Endometrial microvascular endothelial cells (primary cell): ENCODE data around the gene RBM22. TPM values are rescaled to one million over a fixed set of nuclear protein-coding genes. Genes with fewer than 3 reads are reported as not detected.
"Not testable (repeated sequence)": the region's sequence is repeated elsewhere in the genome, so short reads cannot be mapped to it uniquely, and the experiment has no call there.

ENCODE experiments used
- in situ Hi-C: cut with HindIII; loops from 2 replicates; pipeline ENCODE4 v1.10.0; 2017; ENCODE audit warnings: low sequenced_read_pairs, low pct_unique_long_range_greater_than_20kb; ENCODE audit errors: inconsistent ontology term
- total RNA-seq: library from RNA; depleted of rRNA; stranded (reverse); fragments of >200 nt; gene quantifications from one replicate; pipeline ENCODE4 v1.2.3, GENCODE V29; 2015; ENCODE audit errors: inconsistent ontology term

Gene RBM22
- total RNA-seq, result 35.1 TPM

GRCh38 chr5:150700594-150701377, at the start of gene RBM22:
RBM22 (minus strand) TSS chr5:150701062; CDS start chr5:150700985, 77 bp downstream.
- in situ Hi-C loops, result no loop called here

- in situ Hi-C loops, result no loop called here
Measured at GRCh38 chr5:150750469-150750868, 49.6 kb upstream of the RBM22 start.

DNA sequence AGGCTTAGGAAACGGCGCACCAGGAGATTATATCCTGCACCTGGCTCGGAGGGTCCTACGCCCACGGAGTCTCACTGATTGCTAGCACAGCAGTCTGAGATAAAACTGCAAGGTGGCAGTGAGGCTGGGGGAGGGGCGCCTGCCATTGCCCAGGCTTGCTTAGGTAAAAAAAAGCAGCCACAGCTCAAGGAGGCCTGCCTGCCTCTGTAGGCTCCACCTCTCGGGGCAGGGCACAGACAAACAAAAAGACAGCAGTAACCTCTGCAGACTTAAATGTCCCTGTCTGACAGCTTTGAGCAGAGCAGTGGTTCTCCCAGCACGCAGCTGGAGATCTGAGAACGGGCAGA, 42.3 kb upstream of the RBM22 start:
- in situ Hi-C loops, result not testable (repeated sequence)

DNA sequence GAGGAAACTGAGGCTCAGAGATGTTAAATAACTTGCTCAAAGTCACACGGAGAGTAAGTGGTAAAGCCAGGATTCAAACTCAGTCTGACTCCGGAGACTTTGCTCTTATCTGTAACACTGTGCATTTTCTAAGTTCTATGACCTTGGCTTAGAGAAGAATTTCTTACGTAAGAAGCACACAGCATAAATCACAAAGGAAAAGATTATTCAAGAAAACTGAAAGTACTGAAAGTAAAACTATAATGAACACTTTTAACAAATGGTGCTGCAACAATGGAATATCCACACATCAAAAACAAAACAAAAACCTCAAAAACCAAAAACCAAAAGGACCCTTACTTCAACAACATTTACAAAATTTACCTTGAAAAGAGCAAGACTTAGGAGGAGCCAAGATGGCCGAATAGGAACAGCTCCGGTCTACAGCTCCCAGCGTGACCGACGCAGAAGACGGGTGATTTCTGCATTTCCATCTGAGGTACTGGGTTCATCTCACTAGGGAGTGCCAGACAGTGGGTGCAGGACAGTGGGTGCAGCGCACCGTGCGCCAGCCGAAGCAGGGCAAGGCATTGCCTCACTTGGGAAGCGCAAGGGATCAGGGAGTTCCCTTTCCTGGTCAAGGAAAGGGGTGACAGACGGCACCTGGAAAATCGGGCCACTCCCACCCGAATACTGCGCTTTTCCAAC, 41.7 kb upstream of the RBM22 start:
- in situ Hi-C loops, result not testable (repeated sequence)

GRCh38 chr5:150740992-150741391, 40.1 kb upstream of the RBM22 start:
- in situ Hi-C loops, result no loop called here

DNA sequence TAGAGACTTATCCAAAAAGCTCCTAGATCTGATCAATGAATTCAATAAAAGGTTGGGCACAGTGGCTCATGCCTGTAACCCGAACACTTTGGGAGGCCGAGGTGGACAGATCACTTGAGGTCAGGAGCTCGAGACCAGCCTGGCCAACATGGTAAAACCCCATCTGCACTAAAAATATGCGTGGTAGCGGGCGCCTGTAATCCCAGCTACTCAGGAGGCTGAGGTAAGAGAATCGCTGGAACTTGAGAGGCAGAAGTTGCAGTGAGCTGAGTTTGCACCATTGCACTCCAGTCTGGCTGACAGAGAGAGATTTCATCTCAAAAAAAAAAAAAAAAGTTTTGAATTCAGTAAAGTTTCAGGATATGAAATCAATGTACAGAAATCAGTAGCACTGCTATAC, 38.0 kb upstream of the RBM22 start:
- in situ Hi-C loops, result no loop called here

- in situ Hi-C loops, result no loop called here
Measured at GRCh38 chr5:150734579-150735384, 33.9 kb upstream of the RBM22 start.

GRCh38 chr5:150731669-150732242, 30.9 kb upstream of the RBM22 start:
- in situ Hi-C loops, result no loop called here

DNA sequence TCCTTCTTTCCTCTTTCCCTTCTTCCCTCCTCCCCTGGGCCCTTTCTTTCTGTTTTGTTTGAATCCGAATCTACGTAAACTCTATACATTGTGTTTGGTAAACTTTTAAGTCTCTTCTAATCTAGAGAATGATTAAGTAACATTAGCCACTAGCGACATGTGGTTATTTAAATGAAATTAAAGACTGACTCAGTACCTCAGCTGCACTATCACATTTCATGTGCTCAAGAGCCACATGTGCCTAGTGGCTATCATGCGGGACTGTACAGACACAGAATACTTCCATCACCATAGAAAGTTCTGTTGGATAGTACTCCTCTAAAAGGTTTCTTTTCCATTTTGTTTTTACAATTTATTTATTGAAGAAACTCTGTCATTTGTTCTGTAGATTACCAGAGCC, 29.0 kb upstream of the RBM22 start:
- in situ Hi-C loops, result no loop called here

DNA sequence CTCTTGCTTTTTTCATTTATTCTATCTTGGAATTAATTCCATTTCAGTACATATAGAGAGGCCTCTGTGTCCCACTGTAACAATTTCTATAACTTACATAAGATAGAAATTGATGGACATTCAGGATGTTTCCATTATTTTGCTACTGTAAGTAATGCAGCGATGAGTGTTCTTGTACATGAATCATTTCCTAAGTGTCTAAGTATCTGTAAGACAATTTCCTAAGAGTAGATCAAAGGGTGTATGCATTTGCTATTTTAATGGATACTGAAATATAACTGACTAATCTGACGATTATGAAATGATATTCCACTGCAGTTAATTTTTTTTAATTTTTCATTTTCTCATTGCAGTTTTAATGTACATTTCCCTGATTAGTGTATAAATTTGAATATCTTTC, 23.0 kb upstream of the RBM22 start:
- in situ Hi-C loops, result no loop called here

- in situ Hi-C loops, result no loop called here
Measured at GRCh38 chr5:150710165-150710564, 9.3 kb upstream of the RBM22 start.

DNA sequence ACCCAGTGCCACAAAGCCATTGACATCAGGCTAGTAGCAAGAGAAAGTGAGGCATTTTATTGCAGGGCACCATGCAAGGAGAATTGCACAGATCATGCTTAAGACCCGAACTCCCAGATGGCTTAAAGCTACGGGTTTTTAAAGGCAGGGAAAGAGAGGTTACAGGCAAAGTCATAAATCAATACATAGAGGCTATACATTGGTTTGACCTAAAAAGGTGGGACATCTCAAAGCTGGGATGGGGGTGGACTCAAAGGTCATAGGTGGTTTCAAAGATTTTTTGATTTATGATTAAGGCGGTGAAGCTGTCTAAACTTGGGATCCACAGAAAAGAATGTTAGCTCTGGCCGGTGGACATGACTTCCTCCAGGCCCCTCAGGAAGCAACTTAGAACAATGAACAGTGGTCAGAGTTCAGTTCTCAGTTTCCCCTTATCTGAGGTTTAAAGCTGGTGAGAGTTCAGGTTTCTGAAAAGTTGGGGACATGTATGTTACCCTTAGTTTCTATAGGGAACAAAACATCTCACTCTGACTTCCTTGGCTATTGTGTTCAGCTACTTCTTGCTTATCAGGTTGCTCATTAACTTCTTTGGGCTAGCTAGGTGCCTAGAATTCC, 6.0 kb upstream of the RBM22 start:
- in situ Hi-C loops, result no loop called here

- in situ Hi-C loops, result no loop called here
Measured at GRCh38 chr5:150703762-150704161, 2.9 kb upstream of the RBM22 start.

- in situ Hi-C loops, result no loop called here
Measured at GRCh38 chr5:150700246-150700593, 642 bp downstream of the RBM22 start.

GRCh38 chr5:150694612-150695011, 6.2 kb downstream of the RBM22 start:
- in situ Hi-C loops, result no loop called here

DNA sequence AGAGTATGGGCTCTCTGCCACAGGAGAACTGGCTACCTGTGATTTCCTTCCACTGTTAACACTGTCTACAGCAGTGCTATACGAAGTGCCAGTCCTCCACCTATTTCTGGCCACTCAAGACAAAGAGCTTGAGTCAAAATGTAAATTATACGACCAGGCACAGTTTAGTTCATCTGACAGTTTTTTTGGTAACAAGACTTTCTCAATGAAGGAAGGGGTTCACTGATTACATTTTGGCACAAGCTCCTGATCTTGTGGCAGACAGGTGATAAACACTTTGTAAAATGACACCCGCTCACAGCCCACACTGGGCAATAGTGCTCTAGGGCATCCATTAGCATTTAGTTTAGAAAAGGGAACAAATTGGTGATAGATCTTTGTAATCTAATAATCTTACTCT, 8.6 kb downstream of the RBM22 start:
- in situ Hi-C loops, result no loop called here

- in situ Hi-C loops, result no loop called here
Measured at GRCh38 chr5:150690760-150691159, 10.1 kb downstream of the RBM22 start.

- in situ Hi-C loops, result no loop called here
Measured at GRCh38 chr5:150689120-150689519, 11.7 kb downstream of the RBM22 start.

- in situ Hi-C loops, result no loop called here
Measured at GRCh38 chr5:150676578-150676977, 24.3 kb downstream of the RBM22 start.
